GM21526 (cell line): ENCODE data around the gene DNM3.

Source experiments
- ATAC-seq: cut with Tn5 transposase; IDR thresholded peaks from one replicate; pipeline ENCODE4 v1.9.1; 2021; ENCODE audit warnings: moderate library complexity; ENCODE audit not compliant: unreplicated experiment, low FRiP score

DNM3 gene

DNA sequence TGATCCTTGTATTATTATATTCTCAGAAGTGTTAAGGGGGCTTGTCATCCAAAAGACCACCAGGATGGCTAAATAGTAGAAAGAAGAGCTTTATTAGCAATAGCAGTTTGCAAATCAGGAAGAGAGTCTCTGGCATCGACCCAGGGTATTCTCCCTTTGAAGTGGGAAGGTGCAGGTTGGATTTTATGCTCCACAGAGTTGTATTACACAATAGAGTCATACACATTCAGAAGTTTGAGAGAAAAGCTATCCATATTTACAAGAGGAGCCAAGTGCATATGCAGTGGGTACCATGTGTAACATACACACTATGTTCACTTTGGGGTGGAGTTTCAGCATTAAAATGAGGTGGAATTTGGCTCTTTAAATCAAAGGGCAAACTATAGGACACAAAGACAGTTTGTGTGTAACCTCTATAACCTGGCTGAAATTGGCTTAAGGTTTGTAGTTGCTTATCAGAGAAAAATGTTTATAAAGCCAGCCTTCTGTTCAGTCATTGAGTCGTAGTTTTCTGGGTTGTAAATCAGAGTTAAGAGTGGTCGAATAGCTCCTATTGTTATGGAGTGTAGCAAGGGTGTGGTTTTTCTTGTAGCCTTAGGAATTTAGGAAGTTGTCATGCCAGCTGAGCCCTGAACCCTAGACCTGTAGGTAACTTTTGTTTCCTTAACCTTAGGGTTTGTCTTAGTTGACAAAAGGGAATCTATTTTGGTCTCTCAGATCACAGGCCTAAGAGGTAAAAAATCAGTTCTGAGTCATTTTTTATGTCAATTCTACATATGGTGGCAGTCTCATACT, 125.3 kb downstream of the DNM3 start:
- no peak for ATAC-seq

DNA sequence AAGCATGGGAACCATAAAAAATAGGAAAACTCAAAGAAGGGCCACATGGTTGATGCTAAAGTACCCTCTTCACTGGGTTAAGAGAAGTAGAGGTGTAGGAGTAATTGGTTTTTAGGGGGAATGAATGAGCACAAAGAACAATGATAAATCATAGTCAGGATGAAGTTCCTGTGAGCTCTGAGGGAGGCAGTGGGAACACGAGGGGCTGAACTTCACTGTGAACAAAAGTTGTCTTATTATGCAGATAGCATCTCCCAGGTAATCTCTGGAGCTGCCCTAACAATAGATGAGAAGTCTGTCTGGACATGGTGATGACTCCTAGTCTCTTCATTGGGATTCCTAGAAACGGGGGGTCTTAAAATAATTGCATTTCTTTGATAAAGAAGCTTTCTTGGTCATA, 127.9 kb downstream of the DNM3 start:
- no peak for ATAC-seq

DNA sequence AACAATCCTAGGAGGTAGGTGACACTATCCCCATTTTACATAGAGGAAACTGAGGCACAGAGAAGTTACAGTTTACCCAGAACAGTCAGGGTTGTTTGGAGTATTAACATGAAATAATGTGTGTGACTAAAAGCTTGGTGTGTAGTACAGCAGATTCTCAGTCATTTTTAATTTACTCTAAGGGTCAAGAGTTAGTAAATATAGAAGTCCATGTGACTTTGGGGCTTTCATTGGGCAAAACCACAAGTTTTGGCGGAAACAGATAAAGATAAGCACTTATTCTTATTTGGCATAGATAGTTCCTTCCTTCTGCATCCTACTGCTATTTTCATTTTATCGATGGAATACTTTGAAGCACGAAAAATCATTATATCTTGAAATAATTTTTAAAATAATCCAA, 128.5 kb downstream of the DNM3 start:
- ATAC-seq: no peak

DNA sequence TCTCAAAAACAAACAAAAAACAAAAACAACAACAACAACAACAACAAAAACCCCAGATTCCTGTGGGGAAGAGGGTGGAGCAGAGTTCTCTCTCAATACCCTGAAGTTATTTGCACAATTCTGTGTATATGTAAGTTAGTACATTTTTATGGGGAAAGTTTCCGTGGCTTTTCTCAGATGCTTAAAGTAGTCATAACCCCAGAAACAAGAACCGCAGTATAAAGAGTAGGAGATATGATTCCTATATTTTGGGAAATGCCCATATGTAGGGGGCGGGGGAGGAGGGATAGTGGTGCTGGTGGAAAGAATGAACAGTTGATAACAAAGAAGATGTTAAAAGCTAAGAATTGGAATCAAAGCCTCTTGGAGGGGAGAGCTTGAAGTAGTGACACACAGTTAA, 131.5 kb downstream of the DNM3 start:
- ATAC-seq: no peak

DNA sequence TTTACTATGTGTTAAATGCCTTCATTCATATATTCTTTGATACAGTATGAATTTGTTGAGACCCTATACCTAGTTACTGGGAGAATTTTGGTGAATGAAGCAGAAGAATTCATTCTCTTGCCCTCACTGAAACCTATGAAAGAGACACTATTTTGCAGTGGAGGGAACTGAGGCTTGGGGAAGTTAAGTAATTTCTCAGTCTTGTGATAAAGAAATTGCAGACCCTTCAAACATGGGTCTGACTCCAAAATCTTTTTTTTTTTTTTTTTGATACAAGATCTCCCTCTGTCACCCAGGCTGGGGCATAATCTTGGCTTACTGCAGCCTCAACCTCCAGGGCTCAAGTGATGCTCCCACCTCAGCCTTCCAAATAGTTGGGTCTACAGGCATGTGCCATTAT, 132.1 kb downstream of the DNM3 start:
- no peak for ATAC-seq

DNA sequence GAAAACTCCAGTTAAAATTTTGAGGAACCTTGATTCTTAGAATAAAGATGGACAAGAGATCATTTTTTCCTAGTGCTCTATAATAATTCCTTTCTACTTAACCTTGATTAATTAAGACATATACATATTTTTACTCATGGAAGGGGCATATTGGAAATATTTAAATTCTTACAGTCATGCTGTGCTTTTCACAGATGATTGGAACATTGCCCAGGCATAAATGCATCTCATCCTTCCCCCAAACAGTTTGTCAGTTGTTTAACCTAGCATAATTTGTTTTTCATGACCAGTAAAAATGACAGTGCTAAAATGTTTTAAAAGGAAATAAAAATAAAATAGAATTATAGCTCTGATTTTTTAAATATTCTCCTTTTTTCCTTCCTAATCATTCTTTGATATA, 140.0 kb downstream of the DNM3 start:
- no peak for ATAC-seq

DNA sequence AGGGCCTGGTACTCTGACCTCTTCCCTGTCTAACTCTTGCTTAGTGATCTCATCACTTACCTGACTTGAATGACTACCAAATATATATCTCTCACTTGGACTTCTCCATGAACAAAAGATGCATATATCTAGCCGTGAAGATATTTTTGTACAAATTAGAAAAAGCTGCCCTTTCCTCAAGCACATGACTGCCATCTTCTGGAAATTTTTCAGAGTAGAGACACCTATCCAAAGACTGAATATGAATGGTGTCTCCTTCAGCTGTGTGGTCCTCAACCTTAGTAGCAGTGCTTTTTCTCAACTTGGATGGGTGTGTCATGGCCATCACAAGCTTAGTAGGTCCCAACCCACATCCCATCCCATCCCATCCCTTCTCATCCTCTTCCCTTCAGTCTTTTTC, 142.3 kb downstream of the DNM3 start:
- no peak for ATAC-seq

DNA sequence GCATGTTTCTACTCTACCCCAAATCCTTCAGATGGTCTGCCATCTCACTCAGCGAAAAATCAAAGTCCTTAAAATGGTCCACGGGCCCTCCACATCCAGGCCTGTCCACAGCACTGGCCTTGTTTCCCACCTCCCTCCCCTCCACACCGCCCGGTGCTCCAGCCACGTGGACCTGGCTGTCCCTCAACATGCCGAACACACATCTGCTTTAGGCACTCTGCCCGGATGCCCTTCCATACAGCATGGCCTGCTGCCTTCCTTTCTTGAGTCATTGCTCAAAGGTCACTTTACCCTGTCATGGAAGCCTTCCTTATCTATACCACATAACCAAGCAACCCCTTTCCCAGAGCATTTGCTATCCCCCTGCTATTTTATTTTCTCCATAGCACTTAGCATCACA, 143.0 kb downstream of the DNM3 start:
- ATAC-seq: no peak

DNA sequence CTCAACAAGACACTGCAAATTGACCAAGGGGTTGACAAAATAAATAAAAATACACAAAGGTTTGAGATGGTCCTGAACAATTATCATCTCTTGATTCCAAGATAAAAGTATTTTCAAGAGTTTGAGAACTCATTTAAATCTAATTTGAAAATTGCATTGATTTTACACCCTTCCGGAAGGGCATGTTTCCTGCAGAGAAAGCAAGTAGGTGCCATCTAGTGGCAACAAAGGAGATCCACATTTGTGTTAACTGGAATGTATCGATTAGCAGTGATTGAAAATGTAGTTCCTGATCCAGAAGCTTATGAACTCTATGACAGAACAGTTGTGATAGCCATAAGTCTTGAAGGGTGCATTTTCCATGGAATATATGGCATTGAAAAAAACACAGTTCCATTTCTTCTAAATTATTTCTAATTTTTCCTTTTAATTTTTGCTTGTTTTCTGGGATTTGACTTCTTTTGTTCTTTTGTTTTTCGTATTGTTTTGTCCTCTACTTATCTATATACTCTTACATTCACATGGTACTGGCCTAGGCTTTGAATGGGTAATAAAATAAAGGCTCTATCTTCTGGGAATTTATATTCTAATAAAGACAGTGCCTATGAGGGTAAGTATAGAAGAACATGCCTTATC, 143.7 kb downstream of the DNM3 start:
- no peak for ATAC-seq

DNA sequence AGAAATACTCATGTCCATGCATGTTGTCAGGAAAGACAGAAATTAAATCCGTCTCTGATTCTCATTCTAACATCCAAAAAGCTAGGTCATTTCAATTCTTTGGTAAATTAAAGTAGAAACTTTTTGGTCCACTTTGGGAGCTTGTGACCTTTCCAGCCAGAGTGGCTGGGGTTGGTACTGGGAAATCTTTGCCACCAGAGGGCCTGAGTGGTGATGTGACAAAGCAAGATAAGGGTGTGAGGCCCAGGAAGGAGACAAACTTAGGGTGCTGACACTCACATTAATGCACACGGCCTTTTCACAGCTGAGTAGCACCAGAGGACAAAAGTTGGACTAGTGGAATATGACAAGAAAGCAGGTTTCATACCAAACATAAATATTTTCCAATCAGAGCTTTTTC, 144.3 kb downstream of the DNM3 start:
- ATAC-seq: no peak

DNA sequence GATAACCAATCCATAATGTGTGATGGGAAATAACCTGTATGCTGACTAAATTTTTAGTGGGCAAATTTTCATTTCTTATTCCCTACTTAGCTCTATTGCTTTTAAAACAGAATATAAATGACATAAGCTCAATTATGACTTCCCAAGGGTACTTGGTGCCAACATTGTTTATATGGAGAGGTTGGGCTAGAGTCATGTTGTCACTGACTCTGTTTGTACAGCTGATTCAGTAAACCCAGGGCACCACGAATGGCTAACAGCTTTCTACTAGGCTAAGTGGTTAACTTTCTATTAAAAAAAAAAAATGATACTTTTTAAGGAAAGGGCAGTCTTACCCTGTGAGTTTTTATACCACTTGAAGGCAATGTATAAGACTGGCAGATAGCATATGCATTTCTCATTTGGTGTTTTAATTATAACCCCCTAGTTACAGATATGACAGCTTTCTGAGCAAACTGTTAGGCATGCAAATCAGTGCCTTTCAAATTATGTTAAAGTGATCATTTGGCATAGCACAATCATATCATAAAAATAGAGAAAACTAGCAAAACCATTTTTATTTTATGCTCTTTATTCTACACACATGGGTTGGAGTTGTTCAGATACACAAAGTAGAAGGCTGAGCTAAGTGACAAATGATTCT, 147.1 kb downstream of the DNM3 start:
- no peak for ATAC-seq

DNA sequence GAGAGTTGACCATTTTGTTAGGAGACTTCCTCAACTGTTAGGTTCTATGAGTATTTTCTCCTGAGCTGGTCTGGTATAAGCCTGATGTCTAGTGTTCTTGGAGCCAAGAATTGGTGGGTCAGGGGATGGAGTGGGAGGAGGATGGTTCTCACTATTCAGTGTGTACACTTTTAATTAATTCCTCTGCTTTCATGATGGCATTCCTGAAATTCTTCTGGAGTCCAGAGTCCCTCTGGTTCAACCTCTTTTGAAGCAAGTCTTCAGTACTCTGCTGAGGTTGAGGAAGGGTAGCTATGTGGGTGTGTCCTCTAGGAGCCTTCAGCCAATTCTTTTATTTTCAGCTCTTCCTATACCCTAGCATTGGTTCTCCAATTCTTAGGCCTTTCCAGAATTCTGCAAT, 149.1 kb downstream of the DNM3 start:
- no peak for ATAC-seq

DNA sequence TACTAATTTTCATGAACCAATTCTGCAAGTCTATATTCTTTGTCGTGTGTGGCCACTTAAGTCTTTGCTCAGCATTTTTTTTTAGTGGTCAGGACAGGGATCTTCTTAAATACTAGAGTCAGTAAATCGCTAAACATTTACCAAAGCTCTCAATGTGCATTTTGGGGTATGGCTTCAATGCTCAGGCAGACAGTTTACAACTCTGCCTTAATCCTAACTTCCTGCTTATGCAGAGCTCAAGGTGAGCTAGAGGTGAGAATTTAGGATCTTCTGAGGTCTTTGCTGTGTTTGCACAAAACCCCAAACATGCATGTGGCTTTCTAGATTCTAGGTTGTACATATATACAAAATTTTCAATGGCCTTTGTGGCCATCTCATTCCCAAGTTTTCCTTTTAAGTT, 153.0 kb downstream of the DNM3 start:
- ATAC-seq: no peak

DNA sequence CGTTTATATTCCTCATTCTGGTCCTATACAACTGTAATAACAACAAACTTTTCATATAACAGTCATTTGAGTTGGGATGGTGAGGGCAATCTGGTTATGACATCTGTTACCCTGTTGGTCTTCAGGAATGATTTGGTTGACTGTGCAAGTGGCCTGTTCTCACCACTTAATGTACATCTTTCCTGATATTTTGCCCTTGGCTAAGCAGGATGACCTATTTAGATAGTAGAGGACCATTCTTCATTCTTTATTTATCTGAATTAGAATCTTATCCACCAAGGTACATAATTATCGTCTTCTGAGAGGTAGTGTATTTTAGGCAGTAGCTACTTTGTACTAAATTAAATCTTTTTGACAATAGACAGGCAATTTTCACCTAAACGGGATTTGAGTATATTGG, 154.3 kb downstream of the DNM3 start:
- no peak for ATAC-seq

DNA sequence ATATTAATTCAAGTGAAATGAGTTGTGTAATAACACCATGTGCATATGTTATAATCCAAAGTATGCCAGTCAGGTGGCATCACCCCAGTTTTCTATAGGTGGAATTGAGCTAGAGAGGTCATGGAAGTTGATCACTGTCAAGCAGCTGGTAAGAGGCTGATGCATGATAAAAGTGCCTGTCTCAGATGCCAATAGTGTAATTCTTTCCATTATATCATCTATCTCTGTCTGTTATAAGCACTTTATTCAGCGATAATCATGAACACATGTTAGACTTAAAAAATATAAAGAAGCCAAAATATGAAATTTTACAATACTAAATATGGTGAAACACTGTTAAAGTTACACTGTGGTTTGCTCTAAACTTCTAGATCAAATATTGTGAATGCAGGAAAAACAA, 156.6 kb downstream of the DNM3 start:
- ATAC-seq: no peak

DNA sequence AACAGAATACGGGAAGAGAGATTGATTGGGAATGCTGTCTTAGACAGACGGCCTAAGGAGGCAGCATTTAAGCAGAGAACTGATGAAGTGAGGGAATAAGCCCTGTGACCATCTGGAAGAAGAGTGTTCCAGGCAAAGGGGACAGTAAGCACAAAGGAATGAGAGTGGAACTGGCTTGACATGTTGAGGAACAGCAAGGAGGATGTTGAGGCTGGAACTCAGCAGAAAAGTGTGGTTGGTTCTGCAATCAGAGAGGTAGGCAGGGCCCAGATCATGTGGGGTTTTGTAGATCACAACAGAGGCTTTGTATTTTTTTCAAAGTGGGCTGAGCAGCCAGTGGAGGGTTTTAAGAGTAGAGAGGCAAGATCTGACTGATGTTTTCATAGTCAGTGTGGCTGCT, 157.4 kb downstream of the DNM3 start:
- ATAC-seq: no peak

DNA sequence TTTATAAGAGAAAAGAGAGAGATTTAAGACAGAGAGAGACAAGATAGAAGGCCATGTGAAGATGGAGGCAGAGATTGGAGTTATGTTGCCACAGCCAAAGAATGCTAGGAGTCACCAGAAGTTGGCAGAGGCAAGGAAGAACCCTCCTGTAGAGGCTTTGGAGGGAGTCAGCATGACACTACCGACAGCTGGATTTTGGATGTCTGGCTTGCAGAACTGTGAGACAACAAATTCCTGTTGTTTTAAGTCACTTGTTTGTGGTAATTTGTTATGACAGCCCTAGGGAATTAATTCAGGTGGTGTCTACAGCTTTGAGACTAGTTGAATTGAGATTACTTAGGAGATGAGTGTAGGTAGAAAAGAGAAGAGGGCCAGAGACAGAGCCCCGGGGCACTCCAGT, 158.5 kb downstream of the DNM3 start:
- ATAC-seq: no peak

DNA sequence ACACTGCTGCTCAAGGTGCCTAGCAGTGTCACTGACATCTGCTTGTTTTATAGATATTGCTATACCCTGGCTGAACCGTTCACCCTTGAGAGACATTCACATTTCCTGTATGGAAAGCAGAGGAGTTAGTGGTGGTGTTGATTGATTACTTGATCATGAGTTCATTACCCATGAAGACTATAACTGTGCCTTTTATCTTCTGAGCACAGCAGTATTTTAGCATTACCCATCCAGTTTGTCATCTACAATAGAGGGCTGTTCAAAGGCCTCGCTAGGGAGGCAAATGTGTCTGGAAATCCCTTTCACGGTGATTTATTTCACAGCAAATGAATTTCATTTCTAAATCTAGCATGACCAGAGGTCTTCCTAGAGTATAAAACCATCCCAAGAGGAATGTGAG, 160.0 kb downstream of the DNM3 start:
- ATAC-seq: no peak

DNA sequence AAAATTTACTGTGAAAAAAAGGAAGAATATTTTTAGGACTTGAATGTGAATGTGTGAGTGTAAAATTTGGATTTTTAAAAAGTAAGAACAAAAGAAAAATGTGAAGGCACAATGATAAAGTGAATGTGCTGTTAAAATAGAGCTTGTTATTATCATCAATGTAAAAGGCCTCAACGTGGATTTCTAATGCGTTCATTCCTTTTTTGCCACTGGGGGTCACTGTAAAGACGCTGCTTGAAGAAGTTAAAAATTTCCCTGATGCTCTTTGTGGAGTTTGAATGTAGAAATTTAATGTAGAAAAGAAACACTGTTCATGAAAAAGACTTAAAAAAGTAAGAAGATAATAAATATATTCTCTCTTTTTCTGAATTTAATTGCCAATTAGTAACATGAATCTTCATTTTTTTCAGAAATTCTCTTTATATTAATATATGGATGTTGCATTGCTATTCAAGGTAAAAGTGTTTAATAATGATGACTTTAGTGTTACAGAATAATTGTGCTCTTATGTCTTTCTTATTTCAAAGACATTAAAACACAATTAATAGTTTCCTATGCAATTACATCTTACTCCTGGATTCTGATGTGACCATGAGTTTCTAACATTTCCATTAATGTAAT, 161.5 kb downstream of the DNM3 start:
- no peak for ATAC-seq

DNA sequence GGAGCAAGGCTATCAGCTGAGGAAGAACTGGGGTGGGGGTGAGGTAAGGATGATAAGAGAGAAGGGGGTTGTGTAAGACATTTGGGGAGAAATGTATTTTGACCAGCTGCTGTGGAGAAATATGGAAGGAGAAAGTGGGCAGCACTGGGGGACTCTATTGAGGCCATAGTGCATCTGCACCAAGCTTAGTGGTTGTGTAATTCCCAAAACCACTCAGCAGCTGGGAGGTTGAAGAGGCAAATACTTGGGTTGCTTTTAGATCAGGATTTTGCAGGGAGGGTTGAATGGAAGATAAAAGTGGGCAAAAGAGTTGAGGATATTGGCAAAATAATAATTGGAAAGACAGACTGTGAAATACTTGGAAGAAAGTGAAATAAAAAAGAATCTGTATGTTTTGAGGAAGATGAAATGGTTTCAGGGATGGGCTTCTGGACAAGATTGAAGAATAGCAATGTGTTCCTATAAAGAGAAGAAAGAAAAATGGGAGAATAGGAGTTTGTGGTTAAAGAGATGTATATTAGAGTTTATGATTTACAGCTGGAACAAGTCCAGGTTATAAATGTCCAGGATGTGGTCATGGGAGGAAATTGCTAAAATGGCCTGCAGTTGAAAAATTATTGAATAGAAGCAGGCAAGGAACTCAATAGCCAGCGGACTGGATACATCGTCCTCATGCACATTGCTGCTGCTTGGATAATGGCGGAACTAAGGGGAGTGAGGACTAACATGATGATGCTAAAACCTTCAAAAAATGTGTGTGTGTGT, 162.7 kb downstream of the DNM3 start:
- no peak for ATAC-seq

DNA sequence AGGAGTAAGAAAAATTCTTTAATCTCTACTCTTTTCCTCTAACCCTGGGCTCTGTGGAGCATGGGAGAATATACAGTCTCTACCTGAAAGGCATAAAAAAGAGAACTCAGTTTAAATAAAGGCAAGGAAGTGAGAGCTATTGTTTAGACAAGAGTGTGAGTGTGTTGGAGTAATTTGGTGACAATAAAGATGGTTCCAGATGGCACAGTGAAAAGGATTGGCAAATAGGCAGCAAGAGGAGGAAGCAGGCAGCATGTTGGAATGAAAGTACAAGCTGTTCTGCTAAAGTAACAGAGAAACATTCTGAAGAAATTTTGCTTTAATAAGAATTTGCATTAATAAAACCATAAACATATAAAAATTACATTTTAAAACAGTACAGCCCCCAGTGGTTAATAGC, 163.4 kb downstream of the DNM3 start:
- no peak for ATAC-seq
